ENCODE results near the gene MUC5AC.
"Not testable (repeated sequence)": the region's sequence is repeated elsewhere in the genome, so short reads cannot be mapped to it uniquely, and the experiment has no call there.

GRCh38 chr11:1245717-1246116, 88.0 kb downstream of the MUC5AC start:
- not testable (repeated sequence) for TF ChIP-seq POLR2AphosphoS5 (IDR thresholded peaks at IDR 0.05; ENCODE audit: borderline replicate concordance, low read depth, low read length); EZH2 (IDR thresholded peaks at IDR 0.05); FOXP2 (optimal IDR thresholded peaks at IDR 0.05; ENCODE audit: control extremely low read depth, extremely low read length, insufficient read depth)

All from SK-N-MC (cell line).